ENCODE data around the gene TNFSF11.

DNA sequence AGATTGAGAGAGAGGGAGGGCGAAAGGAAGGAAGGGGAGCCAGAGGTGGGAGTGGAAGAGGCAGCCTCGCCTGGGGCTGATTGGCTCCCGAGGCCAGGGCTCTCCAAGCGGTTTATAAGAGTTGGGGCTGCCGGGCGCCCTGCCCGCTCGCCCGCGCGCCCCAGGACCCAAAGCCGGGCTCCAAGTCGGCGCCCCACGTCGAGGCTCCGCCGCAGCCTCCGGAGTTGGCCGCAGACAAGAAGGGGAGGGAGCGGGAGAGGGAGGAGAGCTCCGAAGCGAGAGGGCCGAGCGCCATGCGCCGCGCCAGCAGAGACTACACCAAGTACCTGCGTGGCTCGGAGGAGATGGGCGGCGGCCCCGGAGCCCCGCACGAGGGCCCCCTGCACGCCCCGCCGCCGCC lies at the start of gene TNFSF11:
- TF ChIP-seq, protein P1, sequence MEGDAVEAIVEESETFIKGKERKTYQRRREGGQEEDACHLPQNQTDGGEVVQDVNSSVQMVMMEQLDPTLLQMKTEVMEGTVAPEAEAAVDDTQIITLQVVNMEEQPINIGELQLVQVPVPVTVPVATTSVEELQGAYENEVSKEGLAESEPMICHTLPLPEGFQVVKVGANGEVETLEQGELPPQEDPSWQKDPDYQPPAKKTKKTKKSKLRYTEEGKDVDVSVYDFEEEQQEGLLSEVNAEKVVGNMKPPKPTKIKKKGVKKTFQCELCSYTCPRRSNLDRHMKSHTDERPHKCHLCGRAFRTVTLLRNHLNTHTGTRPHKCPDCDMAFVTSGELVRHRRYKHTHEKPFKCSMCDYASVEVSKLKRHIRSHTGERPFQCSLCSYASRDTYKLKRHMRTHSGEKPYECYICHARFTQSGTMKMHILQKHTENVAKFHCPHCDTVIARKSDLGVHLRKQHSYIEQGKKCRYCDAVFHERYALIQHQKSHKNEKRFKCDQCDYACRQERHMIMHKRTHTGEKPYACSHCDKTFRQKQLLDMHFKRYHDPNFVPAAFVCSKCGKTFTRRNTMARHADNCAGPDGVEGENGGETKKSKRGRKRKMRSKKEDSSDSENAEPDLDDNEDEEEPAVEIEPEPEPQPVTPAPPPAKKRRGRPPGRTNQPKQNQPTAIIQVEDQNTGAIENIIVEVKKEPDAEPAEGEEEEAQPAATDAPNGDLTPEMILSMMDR (IDR thresholded peaks at IDR 0.05; ENCODE audit: low read length): no peak
- TF ChIP-seq EZH2 (IDR thresholded peaks at IDR 0.05; ENCODE audit: borderline replicate concordance, low read length): no peak

Data from OCI-LY1 (cell line).